GM23338 (cell line): Measurements from ENCODE around the gene LIMA1.

Experiments
- EZH2 ChIP-seq: fragments of 200-600 bp; sonication (generic); IDR thresholded peaks from one replicate; pipeline ENCODE4 v1.8.0; 2017; ENCODE audit warnings: antibody characterized with exemption, mild to moderate bottlenecking, low read depth; ENCODE audit not compliant: unreplicated experiment
- EZH2phosphoT487 ChIP-seq: fragments of 200-600 bp; sonication (generic); IDR thresholded peaks from one replicate; pipeline ENCODE4 v1.8.1; 2018; ENCODE audit warnings: antibody characterized with exemption; ENCODE audit not compliant: unreplicated experiment
- JUNB ChIP-seq: IDR thresholded peaks from one replicate; pipeline ENCODE4 v1.6.1; 2016; ENCODE audit warnings: antibody characterized with exemption; ENCODE audit not compliant: unreplicated experiment
- POLR2AphosphoS5 ChIP-seq: IDR thresholded peaks from 2 replicates; pipeline ENCODE4 v1.6.1; 2016; ENCODE audit warnings: antibody characterized with exemption, low read depth

DNA sequence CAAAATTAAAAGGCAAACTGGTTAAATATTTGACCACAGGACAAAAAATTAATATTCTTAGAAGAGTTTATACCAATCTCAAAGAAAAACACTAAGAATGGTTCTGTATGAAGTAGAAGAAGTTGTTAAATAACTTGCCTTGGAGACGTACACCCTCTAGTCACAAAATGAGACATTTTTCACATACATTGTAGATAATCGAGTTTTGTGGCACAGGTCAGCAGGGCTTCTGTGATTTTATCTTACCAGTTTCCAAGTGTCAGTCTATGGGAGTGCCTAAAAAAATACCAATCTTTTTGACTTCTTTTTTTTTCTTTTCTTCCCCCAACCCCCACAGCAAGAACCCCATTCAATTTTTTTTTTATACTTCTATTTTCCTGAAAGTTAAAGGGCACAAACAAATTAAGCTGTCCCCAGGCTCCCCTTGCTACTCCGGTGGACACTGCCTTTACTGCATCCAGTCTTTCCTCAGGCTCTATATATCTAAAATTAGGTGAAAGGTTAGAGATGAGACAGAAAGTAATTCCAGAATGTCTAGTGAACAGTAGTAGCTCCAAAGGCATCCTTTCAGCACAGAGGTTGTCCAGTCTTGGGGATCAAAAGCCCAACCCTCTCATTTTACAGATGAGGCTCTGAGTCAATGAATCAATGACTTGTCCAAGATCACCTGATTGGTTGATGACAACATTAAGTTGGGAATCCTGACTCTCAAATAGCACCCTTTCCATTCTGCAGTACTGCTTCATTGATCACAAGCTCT is 6.2 kb downstream of the LIMA1 start:
- TF ChIP-seq POLR2AphosphoS5 (no peak), EZH2 (no peak), EZH2phosphoT487 (no peak), JUNB (no peak)
